ENCODE data around the gene STARD3.

Gene STARD3

DNA sequence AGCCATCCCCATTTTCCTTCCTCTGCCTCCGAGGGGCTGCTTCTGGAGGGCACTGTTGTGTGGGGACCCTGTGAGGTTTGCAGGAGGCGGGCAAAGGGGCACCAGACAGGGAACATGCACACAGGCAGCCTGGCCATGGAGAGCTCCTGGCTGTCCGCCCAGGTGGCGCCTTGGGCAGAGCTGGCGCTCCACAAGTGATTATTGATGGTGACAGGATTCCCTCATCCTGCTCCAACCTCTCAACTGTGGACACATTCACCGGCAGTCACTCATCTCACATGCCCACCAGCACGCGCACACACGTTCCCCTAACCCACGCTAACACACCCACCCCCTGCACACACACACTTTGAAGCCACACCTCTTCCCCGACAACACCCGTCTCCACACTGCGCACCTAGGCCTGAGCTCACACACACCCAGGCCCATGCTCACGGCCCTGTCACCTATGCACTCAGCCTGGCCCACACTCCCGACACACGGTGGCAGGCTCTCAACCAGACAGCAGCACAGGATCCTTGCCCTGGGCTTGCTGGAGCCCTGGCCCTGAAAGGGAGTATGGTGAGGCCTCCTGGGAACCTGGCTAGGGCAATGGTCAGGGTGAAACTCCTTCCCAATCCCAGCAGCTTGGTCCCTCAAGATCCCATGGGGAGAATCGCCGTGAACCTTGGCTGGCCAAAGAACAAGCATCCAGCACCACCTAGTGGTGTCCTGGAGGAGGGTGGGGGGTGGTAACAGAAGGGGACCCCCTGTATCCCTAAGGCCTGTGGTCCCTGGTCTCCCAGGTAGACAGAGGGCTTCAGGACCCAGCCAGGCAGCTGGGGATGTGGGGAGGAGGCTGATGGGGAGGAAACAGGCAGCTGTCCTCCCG, 34.9 kb downstream of the STARD3 start:
- DNase-seq (ENCODE audit: low read depth), result no peak
- TF ChIP-seq, protein P1, sequence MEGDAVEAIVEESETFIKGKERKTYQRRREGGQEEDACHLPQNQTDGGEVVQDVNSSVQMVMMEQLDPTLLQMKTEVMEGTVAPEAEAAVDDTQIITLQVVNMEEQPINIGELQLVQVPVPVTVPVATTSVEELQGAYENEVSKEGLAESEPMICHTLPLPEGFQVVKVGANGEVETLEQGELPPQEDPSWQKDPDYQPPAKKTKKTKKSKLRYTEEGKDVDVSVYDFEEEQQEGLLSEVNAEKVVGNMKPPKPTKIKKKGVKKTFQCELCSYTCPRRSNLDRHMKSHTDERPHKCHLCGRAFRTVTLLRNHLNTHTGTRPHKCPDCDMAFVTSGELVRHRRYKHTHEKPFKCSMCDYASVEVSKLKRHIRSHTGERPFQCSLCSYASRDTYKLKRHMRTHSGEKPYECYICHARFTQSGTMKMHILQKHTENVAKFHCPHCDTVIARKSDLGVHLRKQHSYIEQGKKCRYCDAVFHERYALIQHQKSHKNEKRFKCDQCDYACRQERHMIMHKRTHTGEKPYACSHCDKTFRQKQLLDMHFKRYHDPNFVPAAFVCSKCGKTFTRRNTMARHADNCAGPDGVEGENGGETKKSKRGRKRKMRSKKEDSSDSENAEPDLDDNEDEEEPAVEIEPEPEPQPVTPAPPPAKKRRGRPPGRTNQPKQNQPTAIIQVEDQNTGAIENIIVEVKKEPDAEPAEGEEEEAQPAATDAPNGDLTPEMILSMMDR (conservative IDR thresholded peaks at IDR 0.05; ENCODE audit: low read depth, low read length), result peak; percentile 82
- no peak overlapping the region for H3K4me3 ChIP-seq (ENCODE audit: low read length)

DNA sequence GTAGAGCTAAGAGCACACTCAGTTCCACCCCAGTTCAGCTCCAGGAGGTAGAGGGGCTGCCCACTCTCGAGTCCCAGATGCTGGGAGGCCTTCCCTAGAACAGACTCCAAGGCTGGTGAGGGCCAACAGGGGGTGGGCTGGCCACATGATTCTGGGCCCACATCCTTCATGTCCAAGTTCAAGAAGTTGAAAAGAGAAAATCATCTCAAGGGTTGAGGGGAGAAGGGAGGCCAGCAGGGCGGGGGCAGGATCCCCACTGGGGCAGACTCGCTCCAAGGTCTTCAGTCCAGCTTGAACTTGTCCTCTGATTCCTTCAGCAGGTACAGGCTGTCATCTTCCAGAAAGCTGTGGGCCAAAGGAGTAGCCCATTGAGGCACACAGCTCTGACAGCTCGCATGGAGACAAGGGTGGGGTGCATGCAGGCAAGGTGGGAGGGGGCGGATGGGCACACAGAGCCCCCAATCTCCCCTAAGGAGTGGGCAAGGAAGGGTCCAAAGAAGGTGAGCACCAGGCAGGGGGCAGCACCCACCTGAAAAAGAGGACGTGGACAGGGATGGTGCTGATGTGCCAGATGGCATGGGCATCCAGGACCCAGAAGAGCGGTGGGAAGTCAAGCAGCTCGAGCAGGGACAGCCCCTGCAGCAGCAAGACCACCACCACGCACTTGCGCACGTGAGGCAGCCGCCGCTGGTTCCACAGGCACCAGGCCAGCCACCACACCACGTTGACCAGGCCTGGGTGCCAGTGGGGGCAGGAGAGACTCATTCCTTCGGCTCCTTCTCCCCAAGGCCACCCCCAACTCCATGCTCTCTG, 35.8 kb downstream of the STARD3 start:
- TF ChIP-seq, protein P1 (conservative IDR thresholded peaks at IDR 0.05; ENCODE audit: low read depth, low read length), result no peak
- no peak overlapping the region for H3K4me3 ChIP-seq (ENCODE audit: low read length)
- no peak for DNase-seq (ENCODE audit: low read depth)

DNA sequence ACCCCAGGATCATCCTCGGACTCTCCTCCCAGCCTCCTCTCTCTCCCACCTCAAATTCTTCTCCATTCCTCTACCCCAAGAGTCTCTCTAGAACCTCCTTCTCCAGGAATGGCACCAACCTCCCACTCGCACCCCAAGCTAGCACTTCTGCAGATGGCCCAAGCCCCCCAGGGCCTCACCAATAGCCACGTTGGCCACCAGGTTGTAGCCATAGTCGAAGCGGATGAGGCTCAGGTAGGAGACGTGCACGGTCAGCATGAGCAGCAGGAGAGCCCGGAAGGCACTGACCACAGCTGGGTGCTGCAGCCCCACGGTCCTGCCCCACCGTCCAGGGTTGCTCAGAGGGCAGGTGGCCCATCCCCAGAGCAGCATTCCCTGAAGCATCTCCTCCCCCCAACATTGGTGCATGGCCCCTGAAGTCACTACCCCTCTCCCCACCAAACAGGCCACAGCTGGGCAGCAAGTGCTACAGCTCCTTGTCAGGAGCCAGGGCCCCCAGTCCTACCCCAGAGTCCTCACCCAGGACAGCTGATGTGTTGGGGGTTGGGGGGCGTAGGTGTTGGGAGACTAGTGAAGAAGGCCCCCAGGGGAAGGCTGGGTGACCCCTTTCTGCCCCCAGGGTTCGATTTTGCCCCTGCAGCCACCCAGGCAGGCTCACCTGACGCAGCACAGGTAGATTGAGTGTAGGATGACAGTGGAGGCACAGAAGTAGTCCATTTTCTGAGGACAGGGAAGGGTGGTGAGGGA, 36.6 kb downstream of the STARD3 start:
- DNase-seq (ENCODE audit: low read depth), result no peak
- TF ChIP-seq, protein P1 (conservative IDR thresholded peaks at IDR 0.05; ENCODE audit: low read depth, low read length), result no peak
- H3K4me3 ChIP-seq (ENCODE audit: low read length), result no peak overlapping the region

DNA sequence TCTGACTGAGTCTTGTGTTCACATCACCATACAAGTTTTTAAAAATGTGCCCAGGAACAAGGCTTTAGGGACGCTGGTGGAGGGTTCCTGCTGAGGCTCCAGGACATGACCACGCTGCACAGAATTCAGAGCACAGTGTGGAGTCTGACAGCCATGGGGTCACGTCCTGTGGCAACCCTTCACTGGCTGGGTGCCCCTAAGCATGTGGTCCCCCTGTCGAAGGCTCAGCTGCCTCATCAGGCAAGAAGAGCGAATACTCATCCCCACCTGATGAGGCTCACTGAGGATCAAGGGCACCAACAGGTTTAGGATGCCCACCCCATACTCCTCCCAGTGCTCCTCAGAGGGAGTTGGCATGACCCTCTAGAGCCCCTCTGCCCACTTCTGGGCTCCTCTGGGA, 37.2 kb downstream of the STARD3 start:
- H3K4me3 ChIP-seq (ENCODE audit: low read length), result no peak overlapping the region
- DNase-seq (ENCODE audit: low read depth), result no peak
- TF ChIP-seq, protein P1 (conservative IDR thresholded peaks at IDR 0.05; ENCODE audit: low read depth, low read length), result no peak

DNA sequence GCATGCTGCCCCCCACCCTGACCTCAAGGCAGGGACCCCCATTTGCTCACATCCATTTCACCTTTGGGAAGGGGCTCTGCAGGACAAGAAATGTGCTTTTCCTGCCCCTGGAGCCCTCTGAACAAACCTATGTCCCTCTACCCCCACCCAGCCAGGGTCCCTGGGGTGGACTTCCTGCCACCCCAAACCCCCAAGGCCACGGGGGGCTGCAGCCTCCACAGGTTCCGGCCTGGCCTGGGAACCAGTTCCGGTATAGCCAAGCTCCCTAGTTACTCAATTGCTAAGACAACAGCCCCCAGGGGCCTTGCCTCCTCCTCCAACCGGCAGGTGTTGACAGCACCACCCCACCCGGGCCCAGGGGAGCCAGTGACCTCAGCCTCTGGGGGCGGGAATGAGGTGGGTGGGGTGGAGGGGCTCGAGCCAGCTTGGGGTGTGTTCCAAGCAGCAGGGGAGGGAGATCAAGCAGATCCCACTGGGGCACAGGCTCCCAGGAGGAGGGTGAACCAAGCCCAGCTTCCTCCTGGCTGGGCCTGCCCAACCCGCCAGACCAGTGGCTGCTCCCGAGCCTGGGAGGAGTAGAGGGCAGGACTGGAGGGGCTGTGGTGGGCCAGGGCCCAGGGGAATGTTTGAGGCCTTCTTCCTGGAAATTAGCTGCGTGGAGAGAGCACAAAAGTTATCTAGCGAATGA, 37.9 kb downstream of the STARD3 start:
- TF ChIP-seq, protein P1 (conservative IDR thresholded peaks at IDR 0.05; ENCODE audit: low read depth, low read length), result no peak
- H3K4me3 ChIP-seq (ENCODE audit: low read length), result no peak overlapping the region
- no peak for DNase-seq (ENCODE audit: low read depth)

DNA sequence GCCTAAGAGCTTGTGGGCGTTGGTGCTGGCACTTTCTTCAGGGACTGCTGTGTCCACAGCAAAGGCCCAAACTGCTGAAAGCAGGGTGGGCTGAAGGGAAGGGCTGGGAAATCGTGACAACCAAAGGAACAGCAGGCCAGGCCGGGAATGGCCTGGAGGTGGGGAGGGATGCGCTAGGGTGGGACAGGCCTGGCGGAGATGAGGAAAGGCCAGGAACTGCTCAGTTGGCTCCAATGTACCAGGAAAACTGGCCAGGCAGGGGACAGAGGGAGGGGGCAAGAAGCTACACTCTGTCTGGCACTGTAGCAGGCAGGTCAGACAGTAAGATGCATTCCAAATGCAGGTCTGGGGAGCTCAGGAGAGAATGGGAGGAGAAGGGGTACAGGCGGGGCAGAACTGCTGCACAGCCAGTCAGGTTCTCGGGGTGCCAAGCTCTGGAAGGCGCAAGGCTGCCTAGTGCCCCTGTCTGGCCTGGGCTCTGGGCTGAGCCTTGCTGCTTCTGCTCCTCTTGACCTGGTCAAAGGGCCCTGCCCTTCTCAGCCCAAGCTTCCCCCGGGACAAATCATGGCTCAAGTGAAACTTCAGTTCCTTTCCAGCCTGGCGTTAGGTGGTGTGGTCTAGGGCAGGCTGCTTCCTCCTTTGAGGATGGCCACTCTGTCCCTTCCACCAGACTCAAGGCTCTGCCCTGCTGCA, 38.6 kb downstream of the STARD3 start:
- TF ChIP-seq, protein P1 (conservative IDR thresholded peaks at IDR 0.05; ENCODE audit: low read depth, low read length), result no peak
- no peak overlapping the region for H3K4me3 ChIP-seq (ENCODE audit: low read length)
- no peak for DNase-seq (ENCODE audit: low read depth)
